GM19324 (cell line): Measurements from ENCODE around the gene SLC22A3.
"Not testable (repeated sequence)": the region's sequence is repeated elsewhere in the genome, so short reads cannot be mapped to it uniquely, and the experiment has no call there.

Experiments used
- ATAC-seq: cut with Tn5 transposase; IDR thresholded peaks from one replicate; pipeline ENCODE4 v1.9.1; 2021; ENCODE audit warnings: mild to moderate bottlenecking, moderate library complexity; ENCODE audit not compliant: unreplicated experiment, low FRiP score

The SLC22A3 gene, protein sequence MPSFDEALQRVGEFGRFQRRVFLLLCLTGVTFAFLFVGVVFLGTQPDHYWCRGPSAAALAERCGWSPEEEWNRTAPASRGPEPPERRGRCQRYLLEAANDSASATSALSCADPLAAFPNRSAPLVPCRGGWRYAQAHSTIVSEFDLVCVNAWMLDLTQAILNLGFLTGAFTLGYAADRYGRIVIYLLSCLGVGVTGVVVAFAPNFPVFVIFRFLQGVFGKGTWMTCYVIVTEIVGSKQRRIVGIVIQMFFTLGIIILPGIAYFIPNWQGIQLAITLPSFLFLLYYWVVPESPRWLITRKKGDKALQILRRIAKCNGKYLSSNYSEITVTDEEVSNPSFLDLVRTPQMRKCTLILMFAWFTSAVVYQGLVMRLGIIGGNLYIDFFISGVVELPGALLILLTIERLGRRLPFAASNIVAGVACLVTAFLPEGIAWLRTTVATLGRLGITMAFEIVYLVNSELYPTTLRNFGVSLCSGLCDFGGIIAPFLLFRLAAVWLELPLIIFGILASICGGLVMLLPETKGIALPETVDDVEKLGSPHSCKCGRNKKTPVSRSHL

DNA sequence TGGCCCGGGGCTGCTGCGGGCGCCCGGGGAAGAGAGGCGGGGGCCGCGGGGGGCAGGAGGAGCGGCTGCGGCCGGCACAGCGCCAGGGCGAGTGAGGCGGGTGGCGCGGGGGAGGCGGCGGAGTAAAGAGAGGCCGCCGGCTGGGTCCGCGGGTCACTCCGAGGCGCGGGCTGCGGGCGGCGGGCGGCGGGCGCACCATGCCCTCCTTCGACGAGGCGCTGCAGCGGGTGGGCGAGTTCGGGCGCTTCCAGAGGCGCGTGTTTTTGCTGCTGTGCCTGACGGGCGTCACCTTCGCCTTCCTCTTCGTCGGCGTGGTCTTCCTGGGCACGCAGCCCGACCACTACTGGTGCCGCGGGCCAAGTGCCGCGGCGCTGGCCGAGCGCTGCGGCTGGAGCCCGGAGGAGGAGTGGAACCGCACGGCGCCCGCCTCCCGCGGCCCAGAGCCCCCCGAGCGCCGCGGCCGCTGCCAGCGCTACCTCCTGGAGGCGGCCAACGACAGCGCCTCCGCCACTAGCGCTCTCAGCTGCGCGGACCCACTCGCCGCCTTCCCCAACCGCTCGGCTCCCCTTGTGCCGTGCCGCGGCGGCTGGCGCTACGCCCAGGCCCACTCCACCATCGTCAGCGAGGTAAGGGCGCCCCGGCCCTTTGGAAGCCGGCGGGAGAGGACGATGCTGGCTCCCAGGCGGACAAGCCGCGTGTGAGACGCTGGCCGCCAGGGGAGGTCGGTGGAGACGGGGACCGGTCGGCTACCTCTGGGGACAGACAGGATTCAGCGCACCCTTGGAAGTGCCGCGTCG, at the start of gene SLC22A3:
Gene SLC22A3 (plus strand): TSS at position 156 of the 797 bp plus-strand sequence. CDS start 42 bp downstream, at position 198.
- ATAC-seq = no peak

DNA sequence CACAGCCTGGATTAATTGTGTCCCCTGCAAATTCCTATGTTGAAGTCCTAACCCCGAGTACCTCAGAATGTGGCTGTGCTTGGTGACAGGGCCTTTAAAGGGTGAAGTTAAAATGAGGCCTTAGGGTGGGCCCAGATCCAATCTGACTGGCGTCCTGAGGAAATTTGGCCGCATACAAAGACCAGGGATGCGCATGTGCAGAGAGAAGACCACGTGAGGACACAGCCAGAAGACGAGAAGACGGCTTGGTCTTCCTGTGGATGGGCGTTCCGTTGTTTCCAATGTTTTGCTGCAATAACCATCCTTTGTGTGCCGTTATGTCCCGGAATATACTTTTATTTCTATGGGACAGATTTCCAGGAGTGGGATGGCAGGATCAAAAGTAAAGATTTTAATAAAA, 48.6 kb upstream of the SLC22A3 start:
- no peak for ATAC-seq

DNA sequence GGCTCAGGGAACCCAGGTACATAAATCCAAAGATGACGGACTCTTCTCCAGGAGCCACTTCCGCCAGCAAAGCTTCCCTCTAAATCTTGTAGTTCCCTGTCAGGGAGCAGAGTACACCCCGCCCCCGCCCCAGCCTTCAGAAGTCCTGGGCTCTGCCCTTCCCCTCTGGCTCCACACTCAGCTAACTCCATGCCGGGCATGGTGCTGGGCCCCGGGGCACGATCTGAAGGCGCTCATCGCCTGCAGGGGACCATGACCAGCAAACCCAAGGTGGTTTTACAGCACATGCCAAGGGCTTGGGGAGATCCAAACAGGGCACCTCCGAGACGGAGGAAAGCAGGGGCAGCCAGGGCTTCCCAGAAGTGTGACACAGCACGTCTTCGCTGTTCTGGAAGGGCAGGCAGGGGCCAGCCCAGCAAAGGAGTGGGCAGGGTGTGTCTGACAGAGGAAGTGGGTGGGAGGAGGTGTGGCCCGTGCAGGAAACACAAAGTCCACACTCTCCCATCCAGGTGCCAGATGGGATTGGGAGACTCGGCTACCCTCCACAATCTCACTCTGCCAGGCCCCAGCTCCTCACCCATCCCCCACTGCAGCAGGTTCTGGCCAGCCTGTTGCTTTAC, 48.0 kb upstream of the SLC22A3 start:
- ATAC-seq = no peak

DNA sequence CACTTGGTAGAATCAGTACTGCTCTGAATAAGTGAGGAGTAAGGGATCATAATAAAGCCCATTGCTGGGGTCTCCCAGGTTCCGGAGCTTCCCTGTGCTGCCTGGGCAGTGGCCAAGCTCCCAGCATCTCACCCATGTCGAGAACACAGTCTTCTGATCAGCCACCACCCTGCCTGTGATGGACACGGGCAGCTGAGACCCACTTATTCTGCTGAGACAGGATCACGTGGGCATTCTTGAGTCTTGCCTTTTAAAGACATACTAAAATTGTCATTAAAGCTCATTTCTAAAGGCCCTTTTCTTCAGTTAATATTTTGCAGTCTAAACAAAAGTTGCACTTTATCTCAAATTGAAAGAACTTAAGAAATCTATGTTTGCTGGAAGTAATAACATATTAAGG, 46.8 kb upstream of the SLC22A3 start:
- ATAC-seq = no peak

DNA sequence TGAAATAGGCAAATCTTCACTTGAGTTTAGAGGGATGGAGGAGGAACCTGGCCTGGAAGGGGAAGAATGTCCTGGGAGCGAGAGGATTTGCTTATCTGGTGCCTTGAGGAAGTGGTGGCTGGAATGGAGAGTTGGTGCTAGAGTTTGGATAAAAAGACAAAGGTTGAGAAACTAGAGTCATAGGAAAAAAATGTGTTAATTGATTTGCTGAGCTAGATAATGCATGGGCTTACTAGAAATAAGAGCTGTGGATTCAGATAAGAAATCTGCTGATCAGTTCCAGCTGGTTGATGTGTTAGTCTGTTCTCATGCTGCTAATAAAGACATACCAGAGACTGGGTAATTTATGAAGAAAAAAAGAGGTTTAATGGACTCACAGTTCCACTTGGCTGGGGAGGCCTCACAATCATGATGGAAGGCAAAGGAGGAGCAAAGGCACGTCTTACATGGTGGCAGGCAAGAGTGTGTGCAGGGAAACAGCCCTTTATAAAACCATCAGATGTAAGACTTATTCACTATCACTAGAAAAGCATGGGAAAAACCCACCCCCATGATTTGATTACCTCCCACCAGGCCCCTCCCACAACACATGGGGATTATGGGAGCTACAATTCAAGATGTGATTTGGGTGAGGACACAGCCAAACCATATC, 45.6 kb upstream of the SLC22A3 start:
- not testable (repeated sequence) for ATAC-seq

DNA sequence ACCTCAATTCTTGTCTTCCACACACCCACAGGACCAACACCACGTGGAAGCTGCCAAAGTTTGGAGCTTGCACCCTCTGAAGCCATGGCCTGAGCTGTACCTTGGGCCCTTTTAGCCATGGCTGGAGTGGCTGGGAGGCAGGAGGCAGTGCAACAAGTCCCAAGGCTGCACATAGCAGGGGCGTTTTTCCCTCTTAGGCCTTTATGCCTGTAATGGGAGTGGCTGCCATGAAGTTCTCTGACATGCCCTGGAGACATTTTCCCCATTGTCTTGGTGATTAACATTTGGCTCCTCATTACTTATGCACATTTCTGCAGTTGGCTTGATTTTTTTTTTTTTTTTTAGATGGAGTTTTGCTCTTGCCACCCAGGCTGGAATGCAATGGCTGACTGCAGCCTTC, 44.4 kb upstream of the SLC22A3 start:
- ATAC-seq = no peak

DNA sequence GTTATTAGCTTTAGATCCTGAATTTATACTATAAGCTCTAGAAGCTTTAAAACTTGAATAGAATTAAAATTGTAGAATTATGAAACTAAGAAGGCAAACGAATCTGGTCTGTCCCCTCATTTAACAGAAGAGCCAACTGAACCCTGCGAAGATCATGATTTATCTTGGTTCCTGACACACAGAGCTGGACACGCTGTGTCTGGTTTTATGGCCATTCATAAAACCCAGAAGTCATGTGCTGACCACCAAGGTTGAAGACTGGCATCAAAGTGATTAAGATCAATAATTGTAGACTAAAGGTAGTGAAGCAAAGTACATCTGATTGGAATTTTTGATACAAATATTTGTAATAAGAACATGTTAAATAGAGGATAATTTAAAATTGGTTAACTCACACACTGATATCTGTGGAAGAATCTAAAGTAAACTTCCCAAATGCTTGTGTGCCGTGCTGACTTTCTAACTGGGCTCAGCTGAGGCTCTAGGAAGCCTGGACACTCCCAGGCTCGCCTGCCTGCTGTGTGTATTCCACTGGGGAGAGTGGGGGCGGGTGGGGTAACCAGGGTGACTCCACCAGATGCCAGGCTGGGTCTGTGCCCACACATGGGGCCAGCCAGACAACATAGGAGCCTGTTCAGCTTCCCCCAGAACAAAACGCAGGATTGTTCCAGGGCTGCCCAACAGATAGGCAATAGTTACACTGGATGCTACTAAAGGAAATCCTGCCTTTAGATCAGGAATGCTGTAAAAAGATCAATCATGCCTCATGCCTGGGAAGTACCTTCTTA, 42.1 kb upstream of the SLC22A3 start:
- no peak for ATAC-seq

DNA sequence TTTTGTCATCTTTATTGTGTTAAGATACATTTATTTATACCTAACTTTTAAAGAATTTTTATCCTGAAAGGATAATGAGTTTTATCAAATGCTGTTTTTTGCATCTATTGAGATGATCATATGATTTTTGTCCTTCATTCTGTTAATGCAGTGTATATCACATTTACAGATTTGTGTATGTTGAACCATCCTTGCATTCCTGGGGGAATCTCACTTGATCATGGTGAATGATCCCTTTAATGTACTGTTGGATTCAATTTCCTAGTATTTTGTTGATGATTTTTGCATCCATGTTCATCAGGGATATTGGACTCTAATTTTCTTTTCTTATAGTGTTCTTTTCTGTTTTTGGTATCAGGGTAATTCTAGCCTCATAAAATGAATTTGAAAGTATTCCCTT, 38.5 kb upstream of the SLC22A3 start:
- ATAC-seq = no peak

DNA sequence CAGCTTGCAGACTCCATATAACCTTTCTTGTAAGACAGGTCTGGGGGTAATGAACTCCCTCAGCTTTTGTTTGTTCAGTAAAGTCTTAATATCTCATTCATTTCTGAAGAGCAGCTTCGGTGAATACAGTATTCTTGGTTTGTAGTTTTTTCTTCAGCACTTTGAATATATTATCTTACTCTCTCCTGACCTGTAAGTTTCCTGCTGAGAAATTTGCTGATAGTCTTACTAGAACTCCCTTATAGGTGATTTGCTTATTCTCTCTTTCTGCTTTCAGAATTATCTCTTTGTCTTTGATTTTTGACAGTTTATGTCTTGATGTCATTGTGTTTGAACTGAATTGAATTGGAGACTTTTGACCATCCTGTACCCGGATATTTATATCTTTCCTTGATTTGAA, 35.3 kb upstream of the SLC22A3 start:
- ATAC-seq = no peak

DNA sequence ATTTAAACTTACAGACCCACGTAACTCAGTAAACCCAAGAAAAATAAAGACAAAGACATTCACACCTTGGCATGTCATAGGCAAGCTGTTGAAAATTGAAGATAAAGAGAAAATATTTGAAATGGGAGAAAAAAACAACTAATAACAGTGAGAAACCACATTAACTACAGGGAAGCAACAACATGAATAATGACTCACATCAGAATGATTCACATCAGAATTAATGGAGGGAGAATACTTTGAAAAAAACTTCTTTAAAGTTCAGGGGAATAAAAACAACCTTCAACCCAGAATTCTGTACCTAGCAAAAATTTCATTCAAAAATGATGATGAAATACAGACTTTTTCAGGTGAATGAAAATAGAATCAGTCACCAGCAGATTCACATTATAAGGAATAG, 32.9 kb upstream of the SLC22A3 start:
- ATAC-seq = no peak

DNA sequence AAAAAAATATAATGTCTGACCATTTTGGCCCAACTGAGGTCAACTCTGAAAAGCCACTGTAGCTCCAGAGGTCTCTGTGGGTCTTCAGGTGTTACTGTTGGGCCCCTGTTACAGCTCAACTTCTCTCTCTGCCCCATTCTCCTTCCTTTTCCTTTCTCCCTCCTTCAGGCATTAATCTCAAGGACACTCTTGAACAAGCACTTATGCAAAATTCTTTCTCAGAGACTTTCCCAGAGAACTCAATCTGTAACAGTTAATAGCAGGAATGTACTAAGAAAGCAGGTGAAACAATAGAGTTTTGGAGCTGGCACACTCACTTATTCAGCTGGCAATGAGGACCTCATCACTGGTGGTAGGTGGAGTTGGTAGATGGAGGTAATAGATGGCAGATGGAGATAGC, 31.9 kb upstream of the SLC22A3 start:
- ATAC-seq = no peak

DNA sequence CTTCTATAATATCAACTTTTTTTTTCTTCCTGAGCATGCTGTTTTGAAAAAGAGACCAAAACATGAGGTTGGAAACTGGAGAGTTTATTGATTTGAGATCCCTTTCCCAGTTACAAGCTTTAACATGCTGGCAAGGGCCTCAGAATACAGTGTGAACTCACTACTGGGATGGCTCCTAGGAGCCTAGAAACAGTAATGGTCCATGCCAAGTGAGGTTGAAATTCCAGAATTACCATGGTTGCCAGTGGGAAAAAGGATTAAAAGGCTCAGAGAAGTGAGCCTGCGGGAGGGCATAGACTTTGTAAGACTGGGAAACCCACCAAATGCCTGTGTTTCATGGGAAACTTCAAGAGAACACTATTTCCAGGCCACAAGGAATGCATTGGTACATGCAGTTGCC, 28.9 kb upstream of the SLC22A3 start:
- no peak for ATAC-seq

DNA sequence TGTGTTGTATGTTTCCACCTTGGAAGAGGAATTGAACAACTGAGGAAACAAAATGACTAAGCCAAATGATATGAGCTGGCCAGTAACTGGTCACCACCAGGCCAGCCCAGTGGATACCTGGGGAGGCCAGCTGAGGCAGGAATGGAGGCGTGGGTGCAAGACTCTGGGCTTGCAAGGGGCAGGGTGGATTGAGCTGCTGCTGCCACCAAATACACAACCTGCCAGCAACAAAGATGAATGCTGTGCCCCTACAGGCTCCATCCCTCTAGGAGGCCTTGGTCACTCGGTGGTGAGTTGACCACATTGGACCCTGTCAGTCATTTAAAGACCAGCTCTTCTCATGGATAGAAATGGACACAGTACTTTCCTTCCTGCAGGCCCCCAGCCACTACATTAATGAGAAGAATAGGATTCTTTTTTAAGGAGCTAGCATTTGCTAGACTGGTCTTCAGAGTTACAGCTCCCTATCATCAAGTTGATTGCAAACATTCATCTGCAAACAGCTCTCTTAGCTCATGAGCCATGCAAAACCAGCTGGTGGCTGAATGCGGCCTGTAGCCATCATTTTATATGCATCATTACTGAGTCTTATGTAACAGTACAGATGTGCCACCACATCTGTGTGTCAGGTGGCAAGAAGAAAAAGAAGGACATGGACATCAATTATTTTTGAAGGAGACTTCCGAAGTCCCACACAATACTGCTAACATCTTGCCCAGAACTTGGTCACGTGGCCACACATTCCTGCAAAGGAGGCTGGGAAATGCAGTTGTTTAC, 26.3 kb upstream of the SLC22A3 start:
- no peak for ATAC-seq

DNA sequence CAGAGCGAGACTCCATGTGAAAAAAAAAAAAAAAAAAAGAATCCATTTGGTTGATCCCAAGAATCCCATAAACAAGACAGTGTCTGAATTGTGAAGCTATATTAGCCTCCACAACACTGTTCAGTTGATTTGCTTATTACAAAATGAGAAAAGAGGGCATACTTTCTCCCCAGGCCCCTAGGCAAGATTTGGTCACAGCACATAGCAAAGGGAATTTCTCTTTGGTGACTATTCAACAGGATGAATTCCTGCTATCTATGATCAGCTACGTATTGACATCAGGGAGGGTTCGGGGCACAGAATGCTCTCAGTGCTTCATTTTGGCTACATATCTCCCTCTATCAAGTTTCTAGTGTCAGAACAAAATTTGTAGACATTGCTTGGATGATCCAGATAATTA, 20.2 kb upstream of the SLC22A3 start:
- ATAC-seq = no peak

DNA sequence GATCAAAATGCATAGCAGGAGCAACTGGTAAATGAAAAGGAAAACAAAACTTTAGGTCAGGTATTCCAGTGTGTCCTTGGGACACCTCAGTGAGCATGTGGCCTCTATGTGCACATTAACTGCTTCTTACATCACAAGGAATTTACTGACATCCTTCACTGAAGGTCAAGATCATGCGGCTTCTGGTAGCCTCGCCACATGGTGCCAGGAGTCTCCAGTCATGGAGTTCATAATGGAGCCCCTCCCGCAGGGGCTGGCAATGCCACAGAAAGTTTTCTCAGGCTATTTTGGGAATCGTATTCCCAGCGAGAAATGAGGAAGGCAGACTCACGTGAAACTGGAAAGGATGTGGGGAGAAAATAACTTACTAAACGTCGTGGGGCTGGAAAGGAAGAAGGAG, 19.7 kb upstream of the SLC22A3 start:
- no peak for ATAC-seq

DNA sequence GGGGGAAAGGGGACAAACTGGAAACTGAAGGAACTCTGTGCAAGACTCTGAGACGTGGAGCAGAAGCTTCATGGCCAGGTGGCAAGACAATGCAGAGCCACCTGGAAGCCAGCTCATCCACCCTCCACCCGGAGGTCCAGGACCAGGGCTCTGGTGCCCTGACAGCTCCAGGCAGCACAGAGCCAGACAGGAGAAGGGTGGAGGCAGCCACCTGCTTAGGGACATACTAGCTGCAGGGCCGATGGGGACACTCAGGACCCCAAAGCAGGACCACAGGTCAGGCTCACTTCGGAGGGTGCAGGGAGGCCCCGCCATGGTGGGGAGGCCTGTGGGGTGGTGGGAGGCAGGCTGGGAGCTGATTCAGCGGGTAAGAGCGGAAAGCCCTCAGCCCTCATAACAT, 19.0 kb upstream of the SLC22A3 start:
- no peak for ATAC-seq

DNA sequence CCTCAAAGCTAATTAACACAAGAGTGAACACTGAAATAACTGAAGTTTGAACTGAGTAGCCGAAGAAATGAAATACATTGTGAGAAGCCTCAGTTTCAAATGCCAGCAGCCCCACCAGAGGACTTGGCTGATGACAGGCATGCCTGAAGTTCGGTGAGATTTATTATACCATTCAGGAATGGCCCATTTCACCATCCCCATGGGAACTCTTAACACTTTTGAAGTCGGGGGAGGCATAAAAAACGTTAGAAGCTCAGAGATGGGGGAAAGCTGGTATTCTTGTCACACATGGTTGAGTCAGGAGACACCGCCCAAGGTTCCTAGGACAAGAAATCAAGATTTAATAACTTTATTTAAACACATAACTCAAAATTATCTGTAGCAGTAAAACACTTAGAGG, 17.6 kb upstream of the SLC22A3 start:
- ATAC-seq = no peak

DNA sequence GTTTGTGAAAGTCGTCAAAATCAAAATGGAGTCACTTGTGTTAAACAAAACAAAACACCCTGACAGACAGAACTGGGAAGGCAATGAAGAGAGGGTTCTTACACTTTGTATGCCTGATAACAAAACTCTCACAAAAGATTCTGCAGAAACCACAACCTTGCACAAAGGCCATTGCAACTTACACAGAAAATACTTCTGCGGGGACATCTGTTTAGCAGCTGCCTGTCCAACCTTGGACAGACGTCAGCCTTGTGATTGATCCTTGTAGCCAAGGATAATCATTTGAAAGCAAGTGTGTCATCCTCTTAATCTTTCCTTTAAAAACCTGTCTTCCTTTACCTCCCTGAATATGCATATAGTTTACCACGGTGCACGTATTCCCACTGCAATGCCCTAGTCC, 17.0 kb upstream of the SLC22A3 start:
- ATAC-seq = no peak

DNA sequence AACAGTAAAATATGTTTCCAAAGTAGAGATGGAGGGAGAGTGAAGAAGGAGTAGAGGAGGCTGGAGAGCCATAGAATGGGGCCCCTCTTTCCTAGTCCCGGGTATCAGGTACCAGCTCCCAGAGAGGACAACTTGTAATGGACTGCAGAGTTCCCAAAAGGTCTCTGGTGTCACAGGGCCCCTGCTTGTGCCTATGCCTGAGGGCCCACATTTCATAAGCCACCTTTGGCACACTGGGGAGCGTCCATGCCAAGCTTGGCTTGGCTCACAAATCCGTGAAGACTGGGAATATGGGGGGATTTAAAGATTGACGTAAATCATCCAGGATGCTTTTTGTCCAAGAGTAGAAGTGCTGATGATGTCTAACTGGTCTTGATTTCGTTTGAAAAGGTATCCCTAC, 16.4 kb upstream of the SLC22A3 start:
- ATAC-seq = no peak
